ENCODE data around the gene AUTS2. TPM values are rescaled to one million over a fixed set of nuclear protein-coding genes. Genes with fewer than 3 reads are reported as not detected.

AUTS2 gene
- total RNA-seq, 1 experiment from 2014 or later, result 256 TPM

- Histone ChIP-seq H4K20me1 (ENCODE audit: control insufficient read depth, insufficient read depth, insufficient read length) (no peaks in the 10 kb centered on the region), H3K4me2 (ENCODE audit: insufficient read depth, insufficient read length, low read length) (no peak overlapping the region), H2BK15ac (ENCODE audit: low read depth, low read length) (no peak overlapping the region)
Observed at GRCh38 chr7:70771451-70771850, 1173.2 kb downstream of the AUTS2 start.

More at GRCh38 chr7:70771451-70771850, 1173.2 kb downstream of the AUTS2 start:
- Histone ChIP-seq H3K9ac (ENCODE audit: extremely low read depth, insufficient read length, low read length) (no peak overlapping the region), H3K4me1 (ENCODE audit: insufficient read depth, low read length) (peaks cover 5% of the 10 kb centered on the region; the same call in 1 of the 2 replicates), H3K14ac (ENCODE audit: insufficient read depth, low read length) (no peak overlapping the region), H3K4ac (ENCODE audit: low read depth, low read length) (no peak overlapping the region), H4K8ac (replicated peaks; ENCODE audit: insufficient read length, low read depth, low read length) (no peak overlapping the region), H2BK20ac (ENCODE audit: low read depth, low read length, poor library complexity, severe bottlenecking) (no peak overlapping the region), H3K79me2 (ENCODE audit: insufficient read depth, low read length) (no peaks in the 10 kb centered on the region), H3K23ac (ENCODE audit: insufficient read length, low read depth, low read length) (no peak overlapping the region), H3K18ac (ENCODE audit: insufficient read length, low read depth, low read length) (no peak overlapping the region), H2AFZ (ENCODE audit: low read length) (no peak overlapping the region), H3K23me2 (ENCODE audit: insufficient read length, low read depth, low read length, poor library complexity, severe bottlenecking) (no peaks in the 10 kb centered on the region), H3K27me3 (ENCODE audit: insufficient read depth, low read length) (no peaks in the 10 kb centered on the region), H3K9me3 (ENCODE audit: control insufficient read depth, low read depth, low read length) (no peaks in the 10 kb centered on the region), H3K56ac (ENCODE audit: insufficient read length, low read depth, low read length) (no peak overlapping the region), H2BK120ac (ENCODE audit: low read depth, low read length, poor library complexity, severe bottlenecking) (no peak overlapping the region), H4K91ac (ENCODE audit: insufficient read length, low read depth, low read length) (no peak overlapping the region), H3K79me1 (ENCODE audit: insufficient read depth, low read depth, low read length, poor library complexity, severe bottlenecking) (peaks cover 3% of the 10 kb centered on the region), H3T11ph (ENCODE audit: low read length) (no peak overlapping the region), H2BK12ac (ENCODE audit: insufficient read length, low read depth, low read length) (no peak overlapping the region), H2AK5ac (ENCODE audit: insufficient read length, low read length) (no peak overlapping the region), H2BK5ac (ENCODE audit: insufficient read length, low read length) (no peak overlapping the region), H3K27ac (ENCODE audit: insufficient read length, low read depth, low read length) (no peak overlapping the region), H4K5ac (ENCODE audit: insufficient read length, low read depth, low read length) (no peak overlapping the region)
- H3K27ac Mint-ChIP-seq, result peak overlapping the region in 2 of 3 experiments; percentile 47 to 93; a peak in 3 of 7 replicates
- peaks cover 37 to 97% (median 96%) of the 10 kb centered on the region in 3 experiments; a peak in 6 of 7 replicates for H3K36me3 Mint-ChIP-seq (ENCODE audit: insufficient read depth in 1 of 3, low read depth in 3 of 3)
- no peak for DNase-seq
- no peak overlapping the region for H3K4me3 Mint-ChIP-seq
- WGBS (ENCODE audit: extremely low coverage, insufficient read length, low lambda C conversion rate), result no CpG with 5 or more reads among the region's 10 CpGs
- H3K4me1 Mint-ChIP-seq, result peaks cover 31 to 53% of the 10 kb centered on the region in 2 experiments
- no peaks in the 10 kb centered on the region for H3K9me3 Mint-ChIP-seq
- peak; percentile 24; the same call in 2 of the 3 replicates for TF ChIP-seq CTCF (conservative IDR thresholded peaks at IDR 0.05)
- no peaks in the 10 kb centered on the region for H3K27me3 Mint-ChIP-seq (ENCODE audit: low read depth)

Measured in H9 (cell line).